ENCODE results near the gene CETP. TPM values are rescaled to one million over a fixed set of nuclear protein-coding genes. Genes with fewer than 3 reads are reported as not detected.

The CETP gene
- total and polyA plus RNA-seq, 2 of the 13 experiments (the other 11 are each of a cell fraction or from before 2014, with no cell fraction given) = 0.31 to 9.8 TPM

- TF ChIP-seq ZNF589 (CRISPR knock-in tag; conservative IDR thresholded peaks at IDR 0.05) = no peak
- TF ChIP-seq ZNF430 (CRISPR knock-in tag; IDR thresholded peaks at IDR 0.05) = 0 out of 2 replicates have a peak, but pooled peaks have one; percentile 22
- peak; percentile 47 for TF ChIP-seq MED8 (CRISPR knock-in tag; IDR thresholded peaks at IDR 0.05; ENCODE audit: insufficient replicate concordance)
- peak; percentile 33; the same call in 1 of the 2 replicates for TF ChIP-seq ZNF556 (CRISPR knock-in tag; IDR thresholded peaks at IDR 0.05; ENCODE audit: borderline replicate concordance)
- TF ChIP-seq ZKSCAN8 (CRISPR knock-in tag; IDR thresholded peaks at IDR 0.05; ENCODE audit: borderline replicate concordance) = 0 out of 2 replicates have a peak, but pooled peaks have one; percentile 20
- no peak; the same call in 1 of the 2 replicates for TF ChIP-seq MIER3 (CRISPR knock-in tag; IDR thresholded peaks at IDR 0.05; ENCODE audit: borderline replicate concordance)
- no peak for TF ChIP-seq AHR (CRISPR knock-in tag; IDR thresholded peaks at IDR 0.05)
- TF ChIP-seq ZGPAT (CRISPR knock-in tag; IDR thresholded peaks at IDR 0.05) = 0 out of 2 replicates have a peak, but pooled peaks have one; percentile 36
- TF ChIP-seq HOXA5 (CRISPR knock-in tag; IDR thresholded peaks at IDR 0.05) = no peak
- no peak for TF ChIP-seq THAP8 (CRISPR knock-in tag; IDR thresholded peaks at IDR 0.05; ENCODE audit: borderline replicate concordance)
- no peak for TF ChIP-seq ZNF318 (CRISPR knock-in tag; IDR thresholded peaks at IDR 0.05)
- TF ChIP-seq ZBTB4 (CRISPR knock-in tag; IDR thresholded peaks at IDR 0.05; ENCODE audit: borderline replicate concordance) = peak; percentile 69; the same call in 1 of the 2 replicates
- TF ChIP-seq ZFP36 (IDR thresholded peaks at IDR 0.05; ENCODE audit: borderline replicate concordance, low read depth, low read length, partially characterized antibody) = no peak
- TF ChIP-seq RARA (CRISPR knock-in tag; IDR thresholded peaks at IDR 0.05) = peak; percentile 74
- TF ChIP-seq FOXA1 (IDR thresholded peaks at IDR 0.05) = no peak
- no peak for TF ChIP-seq FOXA1 (CRISPR knock-in tag; IDR thresholded peaks at IDR 0.05)
These were observed 11.5 kb downstream of the CETP start (continued) for GRCh38 chr16:56973294-56973689.
